ENCODE measurements around the gene HECTD1.
"Not testable (repeated sequence)": the region's sequence is repeated elsewhere in the genome, so short reads cannot be mapped to it uniquely, and the experiment has no call there.

DNA sequence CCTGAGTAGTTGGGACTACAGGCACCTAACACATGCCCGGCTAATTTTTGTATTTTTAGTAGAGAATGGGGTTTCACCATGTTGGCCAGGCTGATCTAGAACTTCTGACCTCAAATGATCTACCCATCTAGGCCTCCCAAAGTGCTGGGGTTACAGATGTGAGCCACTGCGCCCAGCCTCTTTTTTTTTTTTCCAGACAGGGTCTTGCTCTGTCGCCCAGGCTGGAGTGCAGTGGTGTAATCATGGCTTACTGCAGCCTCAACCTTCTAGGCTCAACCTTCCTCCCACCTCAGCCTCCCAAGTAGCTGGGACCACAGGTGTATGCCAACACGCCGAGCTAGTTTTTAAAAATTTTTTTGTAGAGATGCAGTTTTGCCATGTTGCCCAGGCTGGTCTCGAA lies 25.6 kb downstream of the HECTD1 start:
- TF ChIP-seq, protein P1, sequence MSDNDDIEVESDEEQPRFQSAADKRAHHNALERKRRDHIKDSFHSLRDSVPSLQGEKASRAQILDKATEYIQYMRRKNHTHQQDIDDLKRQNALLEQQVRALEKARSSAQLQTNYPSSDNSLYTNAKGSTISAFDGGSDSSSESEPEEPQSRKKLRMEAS (IDR thresholded peaks at IDR 0.05; ENCODE audit: low read depth): not testable (repeated sequence)
- TF ChIP-seq, protein P2, sequence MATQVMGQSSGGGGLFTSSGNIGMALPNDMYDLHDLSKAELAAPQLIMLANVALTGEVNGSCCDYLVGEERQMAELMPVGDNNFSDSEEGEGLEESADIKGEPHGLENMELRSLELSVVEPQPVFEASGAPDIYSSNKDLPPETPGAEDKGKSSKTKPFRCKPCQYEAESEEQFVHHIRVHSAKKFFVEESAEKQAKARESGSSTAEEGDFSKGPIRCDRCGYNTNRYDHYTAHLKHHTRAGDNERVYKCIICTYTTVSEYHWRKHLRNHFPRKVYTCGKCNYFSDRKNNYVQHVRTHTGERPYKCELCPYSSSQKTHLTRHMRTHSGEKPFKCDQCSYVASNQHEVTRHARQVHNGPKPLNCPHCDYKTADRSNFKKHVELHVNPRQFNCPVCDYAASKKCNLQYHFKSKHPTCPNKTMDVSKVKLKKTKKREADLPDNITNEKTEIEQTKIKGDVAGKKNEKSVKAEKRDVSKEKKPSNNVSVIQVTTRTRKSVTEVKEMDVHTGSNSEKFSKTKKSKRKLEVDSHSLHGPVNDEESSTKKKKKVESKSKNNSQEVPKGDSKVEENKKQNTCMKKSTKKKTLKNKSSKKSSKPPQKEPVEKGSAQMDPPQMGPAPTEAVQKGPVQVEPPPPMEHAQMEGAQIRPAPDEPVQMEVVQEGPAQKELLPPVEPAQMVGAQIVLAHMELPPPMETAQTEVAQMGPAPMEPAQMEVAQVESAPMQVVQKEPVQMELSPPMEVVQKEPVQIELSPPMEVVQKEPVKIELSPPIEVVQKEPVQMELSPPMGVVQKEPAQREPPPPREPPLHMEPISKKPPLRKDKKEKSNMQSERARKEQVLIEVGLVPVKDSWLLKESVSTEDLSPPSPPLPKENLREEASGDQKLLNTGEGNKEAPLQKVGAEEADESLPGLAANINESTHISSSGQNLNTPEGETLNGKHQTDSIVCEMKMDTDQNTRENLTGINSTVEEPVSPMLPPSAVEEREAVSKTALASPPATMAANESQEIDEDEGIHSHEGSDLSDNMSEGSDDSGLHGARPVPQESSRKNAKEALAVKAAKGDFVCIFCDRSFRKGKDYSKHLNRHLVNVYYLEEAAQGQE (IDR thresholded peaks at IDR 0.05; ENCODE audit: low read depth, low read length): not testable (repeated sequence)
- TF ChIP-seq TAF1 (IDR thresholded peaks at IDR 0.05; ENCODE audit: borderline replicate concordance, low read depth, low read length); JUND (IDR thresholded peaks at IDR 0.05); YY1 (IDR thresholded peaks at IDR 0.05; ENCODE audit: low read depth); SMC3 (IDR thresholded peaks at IDR 0.05; ENCODE audit: low read depth, low read length); POLR2AphosphoS5 (IDR thresholded peaks at IDR 0.05; ENCODE audit: low read depth, low read length); RCOR1 (IDR thresholded peaks at IDR 0.05; ENCODE audit: low read length); MXI1 (IDR thresholded peaks at IDR 0.05; ENCODE audit: low read depth, low read length); EZH2phosphoT487 (IDR thresholded peaks at IDR 0.05; ENCODE audit: borderline replicate concordance, low read depth): not testable (repeated sequence)
- TF ChIP-seq, protein P3, sequence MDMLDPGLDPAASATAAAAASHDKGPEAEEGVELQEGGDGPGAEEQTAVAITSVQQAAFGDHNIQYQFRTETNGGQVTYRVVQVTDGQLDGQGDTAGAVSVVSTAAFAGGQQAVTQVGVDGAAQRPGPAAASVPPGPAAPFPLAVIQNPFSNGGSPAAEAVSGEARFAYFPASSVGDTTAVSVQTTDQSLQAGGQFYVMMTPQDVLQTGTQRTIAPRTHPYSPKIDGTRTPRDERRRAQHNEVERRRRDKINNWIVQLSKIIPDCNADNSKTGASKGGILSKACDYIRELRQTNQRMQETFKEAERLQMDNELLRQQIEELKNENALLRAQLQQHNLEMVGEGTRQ (IDR thresholded peaks at IDR 0.05; ENCODE audit: borderline replicate concordance, low read depth, low read length): not testable (repeated sequence)
- TF ChIP-seq, protein P4, sequence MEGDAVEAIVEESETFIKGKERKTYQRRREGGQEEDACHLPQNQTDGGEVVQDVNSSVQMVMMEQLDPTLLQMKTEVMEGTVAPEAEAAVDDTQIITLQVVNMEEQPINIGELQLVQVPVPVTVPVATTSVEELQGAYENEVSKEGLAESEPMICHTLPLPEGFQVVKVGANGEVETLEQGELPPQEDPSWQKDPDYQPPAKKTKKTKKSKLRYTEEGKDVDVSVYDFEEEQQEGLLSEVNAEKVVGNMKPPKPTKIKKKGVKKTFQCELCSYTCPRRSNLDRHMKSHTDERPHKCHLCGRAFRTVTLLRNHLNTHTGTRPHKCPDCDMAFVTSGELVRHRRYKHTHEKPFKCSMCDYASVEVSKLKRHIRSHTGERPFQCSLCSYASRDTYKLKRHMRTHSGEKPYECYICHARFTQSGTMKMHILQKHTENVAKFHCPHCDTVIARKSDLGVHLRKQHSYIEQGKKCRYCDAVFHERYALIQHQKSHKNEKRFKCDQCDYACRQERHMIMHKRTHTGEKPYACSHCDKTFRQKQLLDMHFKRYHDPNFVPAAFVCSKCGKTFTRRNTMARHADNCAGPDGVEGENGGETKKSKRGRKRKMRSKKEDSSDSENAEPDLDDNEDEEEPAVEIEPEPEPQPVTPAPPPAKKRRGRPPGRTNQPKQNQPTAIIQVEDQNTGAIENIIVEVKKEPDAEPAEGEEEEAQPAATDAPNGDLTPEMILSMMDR (IDR thresholded peaks at IDR 0.05): not testable (repeated sequence)
- TF ChIP-seq, protein P5, sequence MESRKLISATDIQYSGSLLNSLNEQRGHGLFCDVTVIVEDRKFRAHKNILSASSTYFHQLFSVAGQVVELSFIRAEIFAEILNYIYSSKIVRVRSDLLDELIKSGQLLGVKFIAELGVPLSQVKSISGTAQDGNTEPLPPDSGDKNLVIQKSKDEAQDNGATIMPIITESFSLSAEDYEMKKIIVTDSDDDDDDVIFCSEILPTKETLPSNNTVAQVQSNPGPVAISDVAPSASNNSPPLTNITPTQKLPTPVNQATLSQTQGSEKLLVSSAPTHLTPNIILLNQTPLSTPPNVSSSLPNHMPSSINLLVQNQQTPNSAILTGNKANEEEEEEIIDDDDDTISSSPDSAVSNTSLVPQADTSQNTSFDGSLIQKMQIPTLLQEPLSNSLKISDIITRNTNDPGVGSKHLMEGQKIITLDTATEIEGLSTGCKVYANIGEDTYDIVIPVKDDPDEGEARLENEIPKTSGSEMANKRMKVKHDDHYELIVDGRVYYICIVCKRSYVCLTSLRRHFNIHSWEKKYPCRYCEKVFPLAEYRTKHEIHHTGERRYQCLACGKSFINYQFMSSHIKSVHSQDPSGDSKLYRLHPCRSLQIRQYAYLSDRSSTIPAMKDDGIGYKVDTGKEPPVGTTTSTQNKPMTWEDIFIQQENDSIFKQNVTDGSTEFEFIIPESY (IDR thresholded peaks at IDR 0.05; ENCODE audit: borderline replicate concordance, low read depth): not testable (repeated sequence)
